WI38 (cell line): ENCODE data around the gene NDUFC1.
"Not testable (repeated sequence)": the region's sequence is repeated elsewhere in the genome, so short reads cannot be mapped to it uniquely, and the experiment has no call there.

Source experiments
- H3K4me3 ChIP-seq: 2 replicates; pipeline ENCODE4 v1.5.1; 2011; ENCODE audit warnings: low read depth, mild to moderate bottlenecking, control low read depth, low read length
- CTCF ChIP-seq: IDR thresholded peaks from 2 replicates; pipeline ENCODE4 v1.5.1; 2012; ENCODE audit warnings: low read depth, mild to moderate bottlenecking, control low read depth, low read length

The NDUFC1 gene

DNA sequence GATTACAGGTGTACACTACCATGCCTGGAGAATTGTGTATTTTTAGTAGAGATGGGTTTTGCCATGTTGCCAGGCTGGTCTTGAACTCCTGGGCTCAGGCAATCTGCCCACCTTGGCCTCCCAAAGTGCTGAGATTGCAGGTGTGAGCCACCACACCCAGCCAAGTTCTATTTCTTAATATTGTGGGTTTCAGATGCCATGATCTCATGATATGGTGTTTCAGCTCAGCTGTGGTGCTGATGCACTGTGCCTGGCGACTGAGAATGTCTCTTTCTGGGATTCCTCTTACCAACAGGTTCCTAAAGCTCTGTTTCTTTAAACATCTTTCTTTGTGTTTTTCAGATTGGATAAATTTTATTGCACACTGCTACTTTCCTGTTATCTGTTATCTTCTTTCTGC lies 17.3 kb upstream of the NDUFC1 start:
- TF ChIP-seq CTCF = no peak
- no peak overlapping the region for H3K4me3 ChIP-seq

GRCh38 chr4:139317635-139318034 lies 15.4 kb upstream of the NDUFC1 start:
- no peak overlapping the region for H3K4me3 ChIP-seq
- no peak for TF ChIP-seq CTCF

DNA sequence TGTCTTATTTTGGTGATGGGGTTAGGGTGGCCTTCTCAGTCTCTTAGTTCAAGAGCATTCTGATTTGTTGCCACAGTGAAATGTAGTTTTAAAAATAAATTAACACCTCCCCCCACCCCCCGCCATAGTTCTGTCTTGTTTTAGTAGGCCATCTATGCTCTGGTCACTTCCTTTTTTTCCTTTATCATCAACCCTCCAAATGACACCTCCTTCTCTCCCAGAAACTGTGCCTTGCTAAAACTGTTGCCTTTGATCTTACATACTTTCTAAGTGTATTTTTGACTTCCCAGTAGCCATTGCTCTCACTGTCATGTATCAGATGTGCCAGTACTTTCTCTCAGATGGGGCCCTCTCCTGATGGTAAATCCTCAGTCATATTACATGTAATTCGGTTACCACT lies 14.5 kb upstream of the NDUFC1 start:
- TF ChIP-seq CTCF = no peak

DNA sequence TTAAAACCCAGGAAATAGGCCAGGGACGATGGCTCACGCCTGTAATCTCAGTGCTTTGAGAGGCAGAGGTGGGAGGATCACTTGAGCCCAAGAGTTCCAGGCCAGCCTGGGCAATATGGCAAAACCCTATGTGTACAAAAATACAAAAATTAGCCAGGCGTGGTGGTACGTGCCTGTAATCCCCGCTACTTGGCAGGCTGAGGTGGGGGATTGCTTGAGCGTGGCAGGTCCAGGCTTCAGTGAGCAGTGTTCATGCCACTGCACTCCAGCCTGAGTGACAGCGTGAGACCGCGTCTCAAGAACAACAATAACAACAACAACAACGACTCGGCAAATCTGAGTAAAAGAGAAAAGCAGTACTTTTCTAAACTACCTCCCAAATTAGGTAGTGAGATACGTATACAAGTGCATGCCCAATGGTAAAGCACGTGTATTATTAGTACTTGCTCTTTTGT lies 13.0 kb upstream of the NDUFC1 start:
- H3K4me3 ChIP-seq = no peak overlapping the region
- no peak for TF ChIP-seq CTCF

More for the DNA sequence above, 14.5 kb upstream of the NDUFC1 start:
- no peak overlapping the region for H3K4me3 ChIP-seq

DNA sequence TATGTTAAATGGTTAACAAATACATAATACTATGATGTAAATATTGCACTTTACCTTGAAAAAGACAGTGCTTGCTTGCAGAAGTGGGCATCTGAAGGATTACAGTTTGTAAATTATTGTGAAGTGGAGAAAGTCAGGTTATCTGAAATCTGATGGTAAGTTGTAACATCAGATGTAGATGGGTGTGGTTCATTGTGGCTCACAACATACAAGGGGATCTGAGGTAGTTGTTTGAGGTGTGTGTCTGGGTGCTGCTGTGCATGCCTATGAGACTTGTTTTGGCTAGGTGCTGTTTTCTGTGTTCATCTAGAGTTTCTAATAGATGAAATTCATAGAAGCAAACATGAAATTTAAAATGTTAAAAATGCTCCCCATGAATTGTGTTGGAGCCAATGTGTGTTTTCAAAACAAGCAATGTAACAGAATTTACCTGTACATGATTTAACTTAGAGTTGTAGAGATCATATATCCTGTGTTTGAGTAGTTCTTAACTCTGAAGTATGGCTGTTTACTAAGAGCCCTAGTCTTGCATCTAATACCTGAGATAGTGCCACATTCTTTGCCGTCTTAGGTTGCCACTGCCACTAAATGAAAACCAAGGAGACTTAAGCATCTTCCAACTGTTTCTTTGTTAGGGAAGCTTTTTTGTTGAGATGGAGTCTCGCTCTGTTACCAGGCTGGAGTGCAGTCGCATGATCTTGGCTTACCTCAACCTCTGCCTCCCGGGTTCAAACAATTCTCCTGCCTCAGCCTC lies 11.9 kb upstream of the NDUFC1 start:
- no peak for TF ChIP-seq CTCF
- no peak overlapping the region for H3K4me3 ChIP-seq

GRCh38 chr4:139313414-139313813 lies 11.1 kb upstream of the NDUFC1 start:
- H3K4me3 ChIP-seq = not testable (repeated sequence)

DNA sequence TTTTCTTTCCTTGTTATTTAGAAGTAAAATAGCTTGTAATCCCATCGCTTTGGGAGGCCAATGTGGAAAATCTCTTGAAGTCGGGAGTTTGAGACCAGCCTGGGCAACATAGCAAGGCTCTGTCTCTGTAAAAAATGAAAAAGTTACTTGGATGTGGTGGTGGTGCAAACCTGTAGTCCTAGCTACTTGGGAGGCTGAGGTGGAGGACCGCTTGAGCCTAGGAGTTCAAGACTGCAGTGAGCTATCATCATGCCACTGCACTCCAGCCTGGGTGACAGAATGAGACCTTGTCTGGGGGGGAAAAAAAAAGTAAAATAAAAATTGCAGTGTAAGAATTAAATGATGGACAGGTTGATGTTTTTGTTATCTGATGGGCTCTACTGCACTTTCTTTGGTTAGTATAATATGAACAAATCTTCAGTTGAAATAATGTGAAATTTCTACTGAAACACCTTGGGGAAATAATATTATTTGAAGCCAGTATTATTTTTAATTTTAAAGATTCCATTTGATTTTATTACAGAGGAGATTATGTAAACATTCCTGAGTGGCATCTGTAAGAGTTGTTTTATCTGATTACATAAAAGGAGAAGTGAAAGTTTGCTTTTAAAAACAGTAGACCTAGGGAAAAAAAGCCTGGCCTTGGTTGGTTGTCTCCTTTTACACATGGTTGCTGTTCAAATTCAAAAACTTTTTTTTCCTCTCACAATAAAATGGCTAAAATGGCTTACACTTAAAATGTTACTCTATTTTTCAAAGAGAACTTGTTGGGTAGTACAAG lies 10.5 kb upstream of the NDUFC1 start:
- no peak overlapping the region for H3K4me3 ChIP-seq
- TF ChIP-seq CTCF = no peak
